ENCODE results near the gene ARSB.
A peak's percentile ranks its signal among the peaks of the same experiment; 100 is the strongest.
"Not testable (repeated sequence)": the region's sequence is repeated elsewhere in the genome, so short reads cannot be mapped to it uniquely, and the experiment has no call there.

The ARSB gene

DNA sequence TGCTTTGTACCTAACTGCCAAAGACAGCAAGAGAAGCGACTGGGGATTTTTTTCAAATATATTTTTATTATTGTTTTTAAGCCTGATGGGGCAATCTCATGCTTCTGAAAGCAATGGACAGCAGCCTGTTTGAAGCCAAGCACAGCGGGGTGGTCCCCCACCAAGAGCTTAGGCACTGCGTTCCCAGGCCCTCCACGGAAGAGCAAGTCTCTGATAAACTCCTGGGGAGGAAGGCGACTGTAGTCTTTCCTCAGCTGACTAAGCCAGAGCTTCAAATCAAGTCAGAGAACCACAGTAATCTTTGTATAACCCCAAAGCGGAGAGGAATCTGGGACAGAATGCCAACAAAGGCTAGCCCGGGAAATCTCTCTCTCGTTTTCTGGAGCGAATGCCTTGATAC is 54.4 kb downstream of the ARSB start:
- no peak for DNase-seq

GRCh38 chr5:78929833-78930232 is 55.3 kb downstream of the ARSB start:
- DNase-seq, result no peak

DNA sequence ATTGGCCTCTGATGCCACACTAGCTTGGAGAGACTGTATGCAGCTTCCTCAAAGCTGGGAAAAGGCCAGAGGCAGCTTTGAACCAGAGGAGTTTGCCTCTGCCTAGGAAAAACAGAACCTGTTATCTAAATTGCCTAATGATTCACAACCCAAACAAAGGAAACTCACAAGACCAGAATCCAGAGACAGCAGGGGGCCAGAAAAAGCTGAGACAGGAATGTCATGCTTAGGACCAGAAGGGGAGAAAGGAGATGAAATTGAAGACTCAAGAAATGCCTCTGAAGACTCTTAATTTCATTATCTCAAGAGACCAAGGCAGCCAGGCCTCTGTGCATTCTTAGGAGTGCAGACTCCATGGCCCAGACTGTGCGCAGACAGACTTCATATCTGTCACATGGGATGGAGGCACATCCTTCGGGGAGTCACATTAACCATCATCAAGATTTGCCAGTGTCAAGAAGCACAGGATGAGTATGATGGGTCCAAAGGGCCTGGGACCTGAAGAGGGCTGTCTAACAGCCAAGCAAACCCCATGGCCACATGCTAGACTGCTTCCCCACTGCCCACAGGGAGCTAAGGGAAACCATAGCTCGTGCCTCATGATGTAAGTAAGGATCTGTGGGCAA is 57.3 kb downstream of the ARSB start:
- DNase-seq, result peak in 2 of 4 experiments; percentile 14 to 33

DNA sequence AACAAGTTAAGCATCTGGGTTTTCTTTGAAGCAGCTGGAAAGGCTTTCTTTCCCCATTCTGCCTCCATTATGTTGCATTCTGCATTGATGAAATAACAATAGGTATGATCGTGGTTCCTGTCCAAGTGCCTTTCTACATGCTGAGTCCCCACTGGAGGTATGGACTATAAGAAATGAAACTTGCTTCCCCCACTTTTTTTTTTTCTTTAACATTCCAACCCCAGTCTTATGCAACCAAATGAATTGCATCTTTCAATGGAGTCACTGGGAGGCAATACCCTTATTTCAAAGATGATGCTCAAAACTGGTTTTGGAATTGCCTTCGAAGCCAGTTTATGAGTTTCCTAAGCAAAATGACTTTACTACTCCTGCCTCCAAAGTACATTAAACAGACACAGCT is 58.9 kb downstream of the ARSB start:
- no peak for DNase-seq

- no peak for DNase-seq
Measured at GRCh38 chr5:78925129-78925876, 59.8 kb downstream of the ARSB start.

- no peak for DNase-seq
Measured at GRCh38 chr5:78923622-78923970, 61.5 kb downstream of the ARSB start.

GRCh38 chr5:78922879-78923621 is 62.1 kb downstream of the ARSB start:
- no peak for DNase-seq

GRCh38 chr5:78920604-78921003 is 64.5 kb downstream of the ARSB start:
- peak in 1 of 4 experiments; percentile 24 for DNase-seq

DNA sequence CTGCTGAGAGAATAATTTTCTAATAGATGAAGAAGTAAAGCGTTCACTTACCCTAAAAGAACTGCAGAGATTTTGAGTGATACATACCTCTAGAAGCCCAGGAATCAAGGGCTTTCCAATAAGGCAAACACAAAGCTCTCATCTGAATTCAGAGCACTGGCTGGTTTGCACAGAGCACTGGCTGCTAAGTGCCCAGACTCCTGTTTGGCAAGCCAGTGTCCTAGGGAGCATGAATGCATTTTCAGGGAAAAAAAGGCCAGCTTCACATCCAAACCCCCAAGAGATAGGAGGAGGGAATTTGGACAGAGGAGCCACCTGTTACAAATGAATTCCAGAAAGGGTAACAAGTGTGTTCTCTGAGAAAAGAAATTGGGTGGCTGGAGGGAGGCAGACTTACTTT is 65.3 kb downstream of the ARSB start:
- DNase-seq, result no peak

DNA sequence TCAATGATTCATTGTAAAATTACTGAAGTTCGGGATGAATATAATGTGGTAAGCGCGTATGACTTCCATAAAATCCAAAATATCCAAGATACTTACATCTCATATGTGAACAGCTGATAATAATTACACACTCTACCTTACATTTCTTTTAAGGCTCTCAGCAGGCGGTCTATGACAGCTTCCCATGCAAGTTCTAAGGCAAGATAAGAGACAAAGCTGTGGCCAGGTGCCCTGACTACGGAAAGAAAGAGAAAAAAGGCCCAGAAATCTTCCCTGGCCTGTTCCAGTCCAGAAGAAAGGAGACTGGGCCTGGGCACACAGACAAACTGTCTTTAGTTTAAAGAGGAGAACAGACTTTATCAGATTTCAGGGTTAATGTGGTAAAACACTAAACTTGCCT is 69.1 kb downstream of the ARSB start:
- DNase-seq, result no peak

DNA sequence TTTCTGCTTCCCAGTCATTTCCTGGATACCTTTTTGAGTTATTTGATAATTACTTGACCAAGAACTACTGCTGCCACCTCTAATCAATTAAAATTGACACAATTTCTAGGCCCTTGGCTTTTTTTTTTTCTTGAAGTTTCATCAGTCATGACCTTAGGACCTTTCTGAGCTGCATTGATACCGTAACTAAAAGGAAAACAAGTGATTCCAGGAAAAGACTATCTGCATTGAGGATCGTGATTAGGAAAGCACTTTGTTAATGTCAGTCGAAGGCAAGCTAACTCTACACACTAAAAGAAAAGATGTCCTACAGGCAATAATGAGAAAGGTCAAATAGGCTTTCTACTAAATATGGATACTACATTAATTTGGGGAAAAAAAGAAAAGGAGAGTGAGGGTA is 69.9 kb downstream of the ARSB start:
- no peak for DNase-seq

- DNase-seq, result no peak
Measured at GRCh38 chr5:78912811-78913210, 72.3 kb downstream of the ARSB start.

- no peak for DNase-seq
Measured at GRCh38 chr5:78912085-78912771, 72.9 kb downstream of the ARSB start.

DNA sequence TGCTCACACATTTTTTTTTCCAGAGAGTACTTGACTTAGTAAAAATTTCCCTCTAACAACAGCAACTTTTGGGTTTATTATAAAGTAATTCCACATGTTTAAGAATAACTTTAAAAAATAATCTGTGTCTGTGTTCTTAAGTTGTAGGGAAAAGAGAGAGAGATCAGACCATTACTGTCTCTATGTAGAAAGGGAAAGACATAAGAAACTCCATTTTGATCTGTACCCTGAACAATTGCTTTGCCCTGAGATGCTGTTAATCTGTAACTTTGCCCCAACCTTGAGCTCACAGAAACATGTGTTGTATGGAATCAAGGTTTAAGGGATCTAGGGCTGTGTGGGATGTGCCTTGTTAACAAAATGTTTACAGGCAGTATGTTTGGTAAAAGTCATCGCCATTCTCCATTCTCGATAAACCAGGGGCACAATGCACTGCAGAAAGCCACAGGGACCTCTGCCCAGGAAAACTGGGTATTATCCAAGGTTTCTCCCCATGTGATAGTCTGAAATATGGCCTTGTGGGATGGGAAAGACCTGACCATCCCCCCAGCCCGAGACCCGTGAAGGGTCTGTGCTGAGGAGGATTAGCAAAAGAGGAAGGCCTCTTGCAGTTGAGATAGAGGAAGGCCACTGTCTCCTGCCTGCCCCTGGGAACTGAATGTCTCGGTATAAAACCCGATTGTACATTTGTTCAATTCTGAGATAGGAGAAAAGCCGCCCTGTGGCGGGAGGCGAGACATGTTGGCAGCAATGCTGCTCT is 75.7 kb downstream of the ARSB start:
- DNase-seq, result not testable (repeated sequence)

- DNase-seq, result peak in 3 of 4 experiments; percentile 24 to 49 (median 36)
Measured at GRCh38 chr5:78908173-78909061, 76.7 kb downstream of the ARSB start.

DNA sequence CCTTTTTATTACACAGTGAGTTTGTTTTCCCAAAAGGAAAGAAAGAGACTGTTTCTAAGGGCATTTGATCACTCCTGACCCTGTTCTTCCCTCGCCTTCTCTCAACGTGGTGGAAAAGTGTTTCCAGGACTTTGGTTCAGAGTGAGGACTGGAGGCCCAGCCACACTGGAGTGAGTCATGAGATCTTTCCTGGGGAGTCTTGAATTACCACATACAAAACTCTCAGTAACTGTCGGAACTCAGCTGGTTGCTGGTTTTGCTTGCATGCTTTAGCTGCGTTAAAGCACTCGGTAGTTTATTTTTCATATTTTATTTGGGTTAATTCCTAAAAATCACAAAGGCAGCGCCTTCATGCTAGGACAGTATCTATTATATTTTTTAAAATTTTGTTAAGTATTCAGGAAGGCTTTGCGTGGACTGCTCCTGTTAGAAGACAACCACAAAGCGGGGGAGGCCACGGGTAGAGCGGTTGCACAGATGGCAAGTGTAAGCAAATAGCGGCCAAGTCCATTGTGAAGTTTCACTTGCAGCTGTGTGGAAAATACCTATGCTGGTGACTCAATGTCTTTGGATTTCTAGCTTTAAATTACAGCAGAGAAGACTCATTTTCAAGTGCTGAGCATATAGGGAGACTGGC is 77.7 kb downstream of the ARSB start:
- peak; percentile 57 to 74 (median 72) for DNase-seq

GRCh38 chr5:78905084-78905938 is 79.8 kb downstream of the ARSB start:
- DNase-seq, result peak; percentile 54 to 78 (median 71)

DNA sequence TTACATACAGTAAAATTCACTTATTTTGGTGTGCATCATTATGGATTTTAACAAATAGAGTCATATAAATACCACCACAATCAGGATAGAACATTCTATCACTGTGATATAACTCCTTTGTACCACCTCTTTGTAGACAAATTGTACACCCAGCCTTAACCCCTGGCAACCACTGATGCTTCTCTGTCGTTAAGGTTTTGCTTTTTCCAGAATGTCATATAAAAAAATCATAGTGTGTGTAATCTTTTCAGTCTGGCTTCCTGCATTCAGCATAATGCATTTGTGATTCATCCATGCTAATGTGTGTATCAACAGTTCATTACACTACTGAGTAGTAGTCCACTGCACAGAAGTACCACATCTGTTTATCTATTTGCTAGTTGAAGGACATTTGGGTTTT is 81.2 kb downstream of the ARSB start:
- DNase-seq, result no peak

- DNase-seq, result peak in 1 of 4 experiments; percentile 33
Measured at GRCh38 chr5:78903353-78903752, 81.8 kb downstream of the ARSB start.

- peak; percentile 57 to 80 (median 66) for DNase-seq
Measured at GRCh38 chr5:78899922-78900362, 85.2 kb downstream of the ARSB start.

All from suppressor macrophage (primary cell).